Measurements from ENCODE around the gene SLC35F4.

DNA sequence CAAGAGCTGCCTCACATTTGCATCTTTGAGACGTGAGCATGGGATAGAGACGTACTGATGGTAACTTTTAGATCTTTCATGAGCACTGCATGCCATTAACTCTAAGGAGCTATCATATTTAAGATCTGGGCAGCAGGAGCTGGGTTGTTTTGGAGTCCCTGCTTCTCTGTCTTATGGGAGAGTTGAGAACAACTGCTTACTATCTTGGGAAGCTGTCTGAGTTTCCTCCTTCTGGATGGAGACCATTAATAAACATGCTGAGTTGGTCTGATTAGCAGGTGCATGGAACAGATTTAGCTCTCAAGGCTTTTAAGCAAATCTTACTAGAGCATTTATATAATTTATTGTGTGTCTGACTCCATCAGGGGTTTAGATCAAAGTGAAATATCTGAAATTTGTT lies 252.9 kb downstream of the SLC35F4 start:
- TF ChIP-seq, protein P1, sequence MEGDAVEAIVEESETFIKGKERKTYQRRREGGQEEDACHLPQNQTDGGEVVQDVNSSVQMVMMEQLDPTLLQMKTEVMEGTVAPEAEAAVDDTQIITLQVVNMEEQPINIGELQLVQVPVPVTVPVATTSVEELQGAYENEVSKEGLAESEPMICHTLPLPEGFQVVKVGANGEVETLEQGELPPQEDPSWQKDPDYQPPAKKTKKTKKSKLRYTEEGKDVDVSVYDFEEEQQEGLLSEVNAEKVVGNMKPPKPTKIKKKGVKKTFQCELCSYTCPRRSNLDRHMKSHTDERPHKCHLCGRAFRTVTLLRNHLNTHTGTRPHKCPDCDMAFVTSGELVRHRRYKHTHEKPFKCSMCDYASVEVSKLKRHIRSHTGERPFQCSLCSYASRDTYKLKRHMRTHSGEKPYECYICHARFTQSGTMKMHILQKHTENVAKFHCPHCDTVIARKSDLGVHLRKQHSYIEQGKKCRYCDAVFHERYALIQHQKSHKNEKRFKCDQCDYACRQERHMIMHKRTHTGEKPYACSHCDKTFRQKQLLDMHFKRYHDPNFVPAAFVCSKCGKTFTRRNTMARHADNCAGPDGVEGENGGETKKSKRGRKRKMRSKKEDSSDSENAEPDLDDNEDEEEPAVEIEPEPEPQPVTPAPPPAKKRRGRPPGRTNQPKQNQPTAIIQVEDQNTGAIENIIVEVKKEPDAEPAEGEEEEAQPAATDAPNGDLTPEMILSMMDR (IDR thresholded peaks at IDR 0.05): no peak
- no peak for TF ChIP-seq POLR2A (IDR thresholded peaks at IDR 0.05)
